Measurements from ENCODE around the gene KCND3.

KCND3 gene

GRCh38 chr1:112001436-112001835 is 12.0 kb upstream of the KCND3 start:
- no peak for DNase-seq (ENCODE audit: low read depth)
- TF ChIP-seq MYC (IDR thresholded peaks at IDR 0.05; ENCODE audit: low read depth, low read length) (no peak), CTCF (IDR thresholded peaks at IDR 0.05; ENCODE audit: low read depth, low read length) (no peak), POLR2A (IDR thresholded peaks at IDR 0.05; ENCODE audit: extremely low read depth, insufficient read length) (no peak)
- TF ChIP-seq, protein P1, sequence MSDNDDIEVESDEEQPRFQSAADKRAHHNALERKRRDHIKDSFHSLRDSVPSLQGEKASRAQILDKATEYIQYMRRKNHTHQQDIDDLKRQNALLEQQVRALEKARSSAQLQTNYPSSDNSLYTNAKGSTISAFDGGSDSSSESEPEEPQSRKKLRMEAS (IDR thresholded peaks at IDR 0.05; ENCODE audit: low read depth, low read length), result no peak
- no peak overlapping the region for H3K4me3 ChIP-seq (ENCODE audit: low read depth, low read length)

DNA sequence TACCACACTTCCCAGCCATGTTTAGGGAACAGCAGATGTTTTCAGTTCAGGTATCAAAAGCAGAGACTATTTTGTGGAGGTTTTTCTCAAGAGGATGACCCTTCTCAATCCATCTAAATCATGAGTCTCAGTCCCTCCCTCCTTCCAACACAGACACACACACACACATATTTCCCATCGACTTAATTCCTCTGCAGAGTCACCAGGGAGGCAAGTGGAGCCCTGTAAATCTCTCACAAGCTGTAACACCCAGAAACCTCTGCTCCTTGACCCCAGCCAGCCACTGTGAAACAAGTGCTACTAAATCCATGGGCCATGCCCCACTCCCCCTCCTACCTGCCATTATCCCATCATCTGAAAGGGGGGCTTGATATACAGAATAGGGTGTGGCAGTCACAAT is 10.6 kb upstream of the KCND3 start:
- no peak for DNase-seq (ENCODE audit: low read depth)
- no peak overlapping the region for H3K4me3 ChIP-seq (ENCODE audit: low read depth, low read length)
- TF ChIP-seq POLR2A (IDR thresholded peaks at IDR 0.05; ENCODE audit: extremely low read depth, insufficient read length), result no peak
- TF ChIP-seq, protein P1 (IDR thresholded peaks at IDR 0.05; ENCODE audit: low read depth, low read length), result no peak

DNA sequence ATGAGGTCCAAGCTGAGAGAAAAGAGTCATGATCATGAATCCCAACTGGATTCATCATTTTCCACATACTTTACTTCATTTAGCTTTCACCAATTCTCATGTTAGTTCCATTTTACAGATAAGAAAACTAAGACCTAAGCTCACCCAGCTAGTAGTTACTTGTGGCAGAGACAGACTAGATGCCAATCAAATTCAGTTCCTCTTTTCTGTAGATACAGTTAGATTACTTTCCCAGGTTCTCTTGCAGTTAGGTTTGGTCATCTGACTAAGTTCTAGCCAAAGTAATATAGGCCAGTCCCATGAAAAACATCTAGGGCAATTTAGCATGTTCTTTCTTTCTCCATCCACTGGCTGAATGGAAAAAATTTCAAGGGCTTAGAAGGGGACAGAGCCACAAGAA is 8.9 kb upstream of the KCND3 start:
- TF ChIP-seq CTCF (IDR thresholded peaks at IDR 0.05; ENCODE audit: low read depth, low read length), result no peak
- no peak for TF ChIP-seq MYC (IDR thresholded peaks at IDR 0.05; ENCODE audit: low read depth, low read length)
- TF ChIP-seq POLR2A (IDR thresholded peaks at IDR 0.05; ENCODE audit: extremely low read depth, insufficient read length), result no peak
- TF ChIP-seq, protein P1 (IDR thresholded peaks at IDR 0.05; ENCODE audit: low read depth, low read length), result no peak
- H3K4me3 ChIP-seq (ENCODE audit: low read depth, low read length), result no peak overlapping the region
- peak; percentile 12 for DNase-seq (ENCODE audit: low read depth)

- H3K4me3 ChIP-seq (ENCODE audit: low read depth, low read length), result no peak overlapping the region
- DNase-seq (ENCODE audit: low read depth), result no peak
- TF ChIP-seq, protein P1 (IDR thresholded peaks at IDR 0.05; ENCODE audit: low read depth, low read length), result no peak
- TF ChIP-seq POLR2A (IDR thresholded peaks at IDR 0.05; ENCODE audit: extremely low read depth, insufficient read length), result no peak
- no peak for TF ChIP-seq MYC (IDR thresholded peaks at IDR 0.05; ENCODE audit: low read depth, low read length)
- no peak for TF ChIP-seq CTCF (IDR thresholded peaks at IDR 0.05; ENCODE audit: low read depth, low read length)
Observed at GRCh38 chr1:111992476-111992875, 3.0 kb upstream of the KCND3 start.

DNA sequence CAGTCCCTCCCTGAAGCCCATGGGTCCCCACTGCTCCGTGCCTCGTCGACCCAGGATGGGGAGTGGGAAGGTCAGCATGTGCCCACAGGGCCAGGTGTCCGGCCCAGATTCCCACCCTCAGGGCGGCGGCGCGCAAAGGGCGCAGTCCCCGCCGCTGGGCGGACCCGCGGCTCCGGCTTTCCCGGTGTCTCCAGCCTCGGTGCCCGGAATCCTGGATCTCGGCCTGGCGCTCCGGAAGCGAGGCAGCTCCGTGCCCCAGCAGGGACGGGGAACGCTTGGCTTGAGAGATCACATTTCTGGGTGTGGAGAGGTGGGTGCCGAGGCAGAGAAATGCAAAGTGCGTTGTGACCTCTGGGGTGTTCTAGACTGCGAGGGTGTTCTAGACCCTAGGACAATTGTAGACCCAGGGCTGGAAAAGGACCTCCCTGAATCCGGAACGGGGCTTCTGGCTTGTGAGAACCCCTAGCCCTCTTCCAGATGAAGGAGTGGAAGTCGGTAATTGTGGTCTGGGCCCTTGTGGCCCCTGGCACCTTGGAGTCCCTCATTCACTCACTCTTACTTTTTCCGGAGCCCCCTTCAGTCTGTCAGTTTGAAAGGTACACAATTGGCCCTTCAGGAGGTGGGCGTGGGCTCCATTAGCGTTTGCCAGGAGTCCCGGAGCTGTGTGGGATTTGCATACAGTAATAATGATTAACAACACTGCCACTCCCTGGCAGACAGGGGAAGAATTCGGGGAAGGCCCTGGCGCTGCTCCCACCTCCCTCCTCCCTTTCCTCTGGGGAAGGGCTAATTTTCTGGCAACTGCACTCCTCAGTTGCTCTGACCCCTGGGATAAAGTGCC is 1.6 kb upstream of the KCND3 start:
- TF ChIP-seq CTCF (IDR thresholded peaks at IDR 0.05; ENCODE audit: low read depth, low read length), result peak; percentile 28
- no peak for TF ChIP-seq MYC (IDR thresholded peaks at IDR 0.05; ENCODE audit: low read depth, low read length)
- TF ChIP-seq, protein P1 (IDR thresholded peaks at IDR 0.05; ENCODE audit: low read depth, low read length), result no peak
- TF ChIP-seq POLR2A (IDR thresholded peaks at IDR 0.05; ENCODE audit: extremely low read depth, insufficient read length), result no peak
- peak; percentile 22 for DNase-seq (ENCODE audit: low read depth)
- no peak overlapping the region for H3K4me3 ChIP-seq (ENCODE audit: low read depth, low read length)

All from NB4 (cell line).